ENCODE results near the gene TRERF1. TPM values are rescaled to one million over a fixed set of nuclear protein-coding genes. Genes with fewer than 3 reads are reported as not detected.
A peak's percentile ranks its signal among the peaks of the same experiment; 100 is the strongest.

TRERF1 gene
- total RNA-seq, 4 donors from 2014 or later = 3.3 to 16.3 (median 7.2) TPM

GRCh38 chr6:42321976-42322375 is 129.8 kb downstream of the TRERF1 start:
- H3K4me1 ChIP-seq = no peaks in the 10 kb centered on the region
- no peak overlapping the region for H3K27ac ChIP-seq
- H3K36me3 ChIP-seq = no peaks in the 10 kb centered on the region
- H3K4me3 ChIP-seq = no peak overlapping the region
- no peaks in the 10 kb centered on the region for H3K27me3 ChIP-seq
- intact Hi-C loops (cut with DNase I; ENCODE audit: low total_unique reads) = no loop called here
- DNase-seq = no peak
- no peaks in the 10 kb centered on the region for H3K9me3 ChIP-seq
- TF ChIP-seq POLR2A (IDR thresholded peaks at IDR 0.05) (no peak), CTCF (IDR thresholded peaks at IDR 0.05) (no peak)

DNA sequence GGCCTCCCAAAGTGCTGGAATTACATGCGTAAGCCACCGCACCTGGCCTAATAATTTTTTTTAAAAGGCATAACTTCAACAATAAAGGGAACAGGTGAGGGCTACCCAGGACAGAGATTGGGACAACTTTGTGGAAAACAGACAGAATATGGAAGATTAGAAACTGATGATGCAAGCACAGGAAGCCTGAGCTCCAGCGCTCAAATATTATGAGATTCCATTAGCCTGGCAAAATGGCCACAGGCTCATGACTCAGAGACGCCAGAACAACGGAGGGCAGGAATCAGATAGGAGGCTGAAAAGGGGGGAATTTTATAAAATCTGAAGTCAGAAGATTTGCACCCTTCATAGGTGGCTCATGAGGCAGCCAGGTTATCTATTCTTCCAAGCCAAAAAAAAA is 131.0 kb downstream of the TRERF1 start:
- no peak overlapping the region for H3K4me3 ChIP-seq
- no peaks in the 10 kb centered on the region for H3K4me1 ChIP-seq
- no peak overlapping the region for H3K27ac ChIP-seq
- no peak for DNase-seq
- no peak for TF ChIP-seq POLR2A (IDR thresholded peaks at IDR 0.05)
- no peak for TF ChIP-seq CTCF (IDR thresholded peaks at IDR 0.05)
- H3K36me3 ChIP-seq = no peaks in the 10 kb centered on the region
- H3K9me3 ChIP-seq = no peaks in the 10 kb centered on the region
- intact Hi-C loops (cut with DNase I; ENCODE audit: low total_unique reads) = no loop called here
- H3K27me3 ChIP-seq = no peaks in the 10 kb centered on the region

DNA sequence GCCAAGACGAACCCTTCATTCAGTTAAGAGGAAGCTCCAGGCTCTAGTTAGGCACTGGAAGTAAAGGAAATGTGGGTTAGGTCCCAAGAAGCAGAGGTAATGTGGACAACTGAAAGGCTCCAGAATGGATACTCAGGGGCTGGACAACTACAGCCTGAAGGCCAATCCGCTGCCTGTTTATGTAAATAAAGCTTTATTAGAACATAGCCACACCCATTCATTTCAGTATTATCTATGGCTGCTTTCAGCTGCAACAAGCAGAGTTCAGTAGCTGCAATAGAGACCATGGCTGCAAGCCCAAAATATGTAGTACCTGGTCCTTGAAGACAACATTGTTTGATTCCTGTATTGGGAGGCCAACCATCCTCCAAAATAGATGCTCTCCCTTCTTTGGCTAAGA is 133.2 kb downstream of the TRERF1 start:
- intact Hi-C loops (cut with DNase I; ENCODE audit: low total_unique reads) = no loop called here
- Histone ChIP-seq H3K4me3 (no peak overlapping the region), H3K36me3 (no peaks in the 10 kb centered on the region), H3K4me1 (peaks cover 4% of the 10 kb centered on the region in 2 donors), H3K9me3 (no peaks in the 10 kb centered on the region), H3K27ac (no peak overlapping the region), H3K27me3 (no peaks in the 10 kb centered on the region)
- TF ChIP-seq CTCF (IDR thresholded peaks at IDR 0.05) (no peak), POLR2A (IDR thresholded peaks at IDR 0.05) (no peak)
- no peak for DNase-seq

DNA sequence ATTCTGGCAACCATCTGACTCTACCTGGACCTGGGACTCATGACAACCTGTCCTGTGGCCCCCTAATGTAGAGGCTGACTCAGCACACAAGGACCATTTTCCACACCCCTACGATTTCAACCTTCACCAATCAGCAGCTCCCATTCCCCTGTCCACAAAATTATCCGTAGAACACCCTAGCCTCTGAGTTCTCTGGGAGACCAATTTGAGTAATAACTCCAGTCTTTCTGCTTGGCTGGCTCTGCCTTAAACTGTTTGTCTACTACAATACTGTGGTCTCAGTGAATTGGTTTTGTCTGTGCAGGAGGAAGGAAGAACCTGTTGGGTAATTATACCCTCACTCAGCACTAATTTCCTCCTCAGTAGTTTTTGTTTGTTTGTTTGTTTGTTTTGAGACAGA is 134.7 kb downstream of the TRERF1 start:
- TF ChIP-seq POLR2A (IDR thresholded peaks at IDR 0.05) (no peak), CTCF (IDR thresholded peaks at IDR 0.05) (no peak)
- H3K4me3 ChIP-seq = no peak overlapping the region
- intact Hi-C loops (cut with DNase I; ENCODE audit: low total_unique reads) = no loop called here
- H3K9me3 ChIP-seq = no peaks in the 10 kb centered on the region
- no peak for DNase-seq
- H3K27me3 ChIP-seq = no peaks in the 10 kb centered on the region
- H3K27ac ChIP-seq = peak overlapping the region in 1 of 2 donors; percentile 43
- H3K36me3 ChIP-seq = no peaks in the 10 kb centered on the region
- peaks cover 4 to 6% of the 10 kb centered on the region in 2 donors for H3K4me1 ChIP-seq

GRCh38 chr6:42315991-42316970 is 135.4 kb downstream of the TRERF1 start:
- intact Hi-C loops (cut with DNase I; ENCODE audit: low total_unique reads) = no loop called here
- Histone ChIP-seq H3K4me1 (peaks cover 4 to 6% of the 10 kb centered on the region in 2 donors), H3K4me3 (no peak overlapping the region), H3K27ac (peak overlapping the region in 1 of 2 donors; percentile 43), H3K27me3 (no peaks in the 10 kb centered on the region), H3K36me3 (no peaks in the 10 kb centered on the region), H3K9me3 (no peaks in the 10 kb centered on the region)
- peak in 1 of 2 donors; percentile 40 for DNase-seq
- TF ChIP-seq CTCF (IDR thresholded peaks at IDR 0.05) = no peak
- no peak for TF ChIP-seq POLR2A (IDR thresholded peaks at IDR 0.05)
